WTC11 (cell line): ENCODE measurements around the gene FAM204A. TPM values are rescaled to one million over a fixed set of nuclear protein-coding genes. Genes with fewer than 3 reads are reported as not detected.

Experiments used
- ATAC-seq: fragments of 200-7000 bp; cut with Tn5 transposase; 2 replicates; pipeline ENCODE4 v1.10.0; 2021; ENCODE audit warnings: mild to moderate bottlenecking, moderate library complexity
- CTCF ChIA-PET: fragments of 300-600 bp; sonication (Branson Sonifier 250); formaldehyde crosslinking; loops from one replicate; lab custom pipeline; 2021; ENCODE audit warnings: antibody characterized with exemption; lab: Charles Lee
- POLR2A ChIA-PET: fragments of 350-600 bp; sonication (Branson Sonifier 250); formaldehyde crosslinking; loops from one replicate; lab custom pipeline; 2021; ENCODE audit warnings: antibody characterized with exemption; lab: Charles Lee
- DNase-seq: peaks from one replicate; pipeline ENCODE4 v3.0.0; 2021; ENCODE audit warnings: low spot score
- H3K27ac Mint-ChIP-seq: 2 replicates; pipeline ENCODE4 v1.8.0; 2021; ENCODE audit warnings: mixed read lengths
- H3K27me3 Mint-ChIP-seq: 2 replicates; pipeline ENCODE4 v1.8.0; 2021; ENCODE audit warnings: low read depth, mild to moderate bottlenecking, moderate library complexity, mixed read lengths
- H3K36me3 Mint-ChIP-seq: 2 replicates; pipeline ENCODE4 v1.8.0; 2021; ENCODE audit warnings: mixed read lengths
- H3K4me1 Mint-ChIP-seq: 2 replicates; pipeline ENCODE4 v1.8.0; 2022; ENCODE audit warnings: mixed read lengths
- H3K4me3 Mint-ChIP-seq: 2 replicates; pipeline ENCODE4 v1.8.0; 2021; ENCODE audit warnings: mild to moderate bottlenecking, moderate library complexity, mixed read lengths
- H3K9me3 Mint-ChIP-seq: 2 replicates; pipeline ENCODE4 v1.8.0; 2021; ENCODE audit warnings: mixed read lengths
- ATF1 ChIP-seq: sonication (generic); formaldehyde crosslinking; IDR thresholded peaks from 2 replicates; pipeline ENCODE4 v1.8.1; 2023; ENCODE audit warnings: mild to moderate bottlenecking, moderate library complexity, missing genetic modification reagents
- CBFB ChIP-seq: sonication (generic); formaldehyde crosslinking; IDR thresholded peaks from 2 replicates; pipeline ENCODE4 v1.8.1; 2022; ENCODE audit warnings: mild to moderate bottlenecking, low read depth, missing genetic modification reagents
- CTCF ChIP-seq: fragments of 200-600 bp; IDR thresholded peaks from 2 replicates; pipeline ENCODE4 v1.8.0; 2022; ENCODE audit warnings: antibody characterized with exemption
- EMX1 ChIP-seq: fragments of 250-450 bp; sonication (Bioruptor Pico); IDR thresholded peaks from 2 replicates; pipeline ENCODE4 v1.8.0; 2021; ENCODE audit warnings: mild to moderate bottlenecking
- ETV6 ChIP-seq: sonication (generic); formaldehyde crosslinking; IDR thresholded peaks from 2 replicates; pipeline ENCODE4 v1.8.1; 2022; ENCODE audit warnings: mild to moderate bottlenecking, missing genetic modification reagents
- GABPB1 ChIP-seq: sonication (generic); formaldehyde crosslinking; IDR thresholded peaks from 2 replicates; pipeline ENCODE4 v1.8.1; 2023; ENCODE audit warnings: mild to moderate bottlenecking, missing genetic modification reagents
- HMGXB4 ChIP-seq: sonication (generic); formaldehyde crosslinking; IDR thresholded peaks from 2 replicates; pipeline ENCODE4 v1.8.1; 2023; ENCODE audit warnings: mild to moderate bottlenecking, moderate library complexity, missing genetic modification reagents
- NR3C1 ChIP-seq: sonication (generic); formaldehyde crosslinking; conservative IDR thresholded peaks from 2 replicates; pipeline ENCODE4 v1.8.1; 2023; ENCODE audit warnings: low read depth, mild to moderate bottlenecking, missing genetic modification reagents
- PRDM15 ChIP-seq: sonication (generic); formaldehyde crosslinking; IDR thresholded peaks from 2 replicates; pipeline ENCODE4 v1.8.0; 2022; ENCODE audit warnings: missing genetic modification reagents
- SMAD3 ChIP-seq: sonication (generic); formaldehyde crosslinking; IDR thresholded peaks from 2 replicates; pipeline ENCODE4 v1.8.0; 2022; ENCODE audit warnings: missing genetic modification reagents, mild to moderate bottlenecking, borderline replicate concordance
- TCF7 ChIP-seq: sonication (generic); formaldehyde crosslinking; IDR thresholded peaks from 2 replicates; pipeline ENCODE4 v1.8.0; 2022; ENCODE audit warnings: mild to moderate bottlenecking, low read depth, missing genetic modification reagents, moderate library complexity
- ZBTB43 ChIP-seq: sonication (generic); formaldehyde crosslinking; IDR thresholded peaks from 2 replicates; pipeline ENCODE4 v1.8.1; 2023; ENCODE audit warnings: mild to moderate bottlenecking, missing genetic modification reagents
- ZNF425 ChIP-seq: fragments of 250-450 bp; sonication (Bioruptor Pico); conservative IDR thresholded peaks from 2 replicates; pipeline ENCODE4 v1.9.0; 2021; ENCODE audit warnings: mild to moderate bottlenecking
- total RNA-seq: library from RNA; stranded (reverse); gene quantifications from 3 replicates; pipeline ENCODE4 v1.2.3, GENCODE V29; 2021

Gene FAM204A
- total RNA-seq, 1 experiment from 2014 or later = 33.3 TPM

GRCh38 chr10:118262538-118262937 is 79.6 kb downstream of the FAM204A start (continued):
- TF ChIP-seq ZNF425 (CRISPR knock-in tag) = no peak
- no peak for TF ChIP-seq ZBTB43 (CRISPR knock-in tag)
- no peak for TF ChIP-seq HMGXB4 (CRISPR knock-in tag)
- no peak for TF ChIP-seq ATF1 (CRISPR knock-in tag)
- TF ChIP-seq NR3C1 (CRISPR knock-in tag) = no peak
- TF ChIP-seq CBFB (CRISPR knock-in tag) = no peak
- TF ChIP-seq, all 79 proteins: peak for 0

- DNase-seq = peak; percentile 73
- Mint-ChIP-seq H3K4me1 (peaks cover 18% of the 10 kb centered on the region), H3K27ac (no peak overlapping the region), H3K9me3 (no peaks in the 10 kb centered on the region), H3K27me3 (peaks cover 98% of the 10 kb centered on the region), H3K36me3 (no peaks in the 10 kb centered on the region), H3K4me3 (no peak overlapping the region)
- peak; percentile 95 for ATAC-seq
- ChIA-PET CTCF (interaction anchor here (0.6 to 2.6 kb wide), 40 partner anchors 9 to 1730 kb away, joined by 3 to 24 read pairs (median 3); partner anchors contain the start of gene RAB11FIP2), POLR2A (no interaction called here)
- TF ChIP-seq ETV6 = no peak
- TF ChIP-seq SMAD3 (CRISPR knock-in tag) = no peak
- TF ChIP-seq HMGXB4 (CRISPR knock-in tag) = no peak
- TF ChIP-seq GABPB1 (CRISPR knock-in tag) = no peak
- peak; percentile 90 for TF ChIP-seq CTCF
- TF ChIP-seq EMX1 (CRISPR knock-in tag) = no peak
- no peak for TF ChIP-seq PRDM15 (CRISPR knock-in tag)
- no peak for TF ChIP-seq TCF7 (CRISPR knock-in tag)
These were observed 82.7 kb downstream of the FAM204A start for GRCh38 chr10:118259288-118259906.
